GM19043 (cell line): ENCODE measurements around the gene DHRS4.
"Not testable (repeated sequence)": the region's sequence is repeated elsewhere in the genome, so short reads cannot be mapped to it uniquely, and the experiment has no call there.

Source experiments
- ATAC-seq: cut with Tn5 transposase; IDR thresholded peaks from one replicate; pipeline ENCODE4 v1.9.1; 2021; ENCODE audit warnings: low read depth; ENCODE audit not compliant: unreplicated experiment

The DHRS4 gene

GRCh38 chr14:23981951-23982813, 28.6 kb downstream of the DHRS4 start:
- ATAC-seq: not testable (repeated sequence)

DNA sequence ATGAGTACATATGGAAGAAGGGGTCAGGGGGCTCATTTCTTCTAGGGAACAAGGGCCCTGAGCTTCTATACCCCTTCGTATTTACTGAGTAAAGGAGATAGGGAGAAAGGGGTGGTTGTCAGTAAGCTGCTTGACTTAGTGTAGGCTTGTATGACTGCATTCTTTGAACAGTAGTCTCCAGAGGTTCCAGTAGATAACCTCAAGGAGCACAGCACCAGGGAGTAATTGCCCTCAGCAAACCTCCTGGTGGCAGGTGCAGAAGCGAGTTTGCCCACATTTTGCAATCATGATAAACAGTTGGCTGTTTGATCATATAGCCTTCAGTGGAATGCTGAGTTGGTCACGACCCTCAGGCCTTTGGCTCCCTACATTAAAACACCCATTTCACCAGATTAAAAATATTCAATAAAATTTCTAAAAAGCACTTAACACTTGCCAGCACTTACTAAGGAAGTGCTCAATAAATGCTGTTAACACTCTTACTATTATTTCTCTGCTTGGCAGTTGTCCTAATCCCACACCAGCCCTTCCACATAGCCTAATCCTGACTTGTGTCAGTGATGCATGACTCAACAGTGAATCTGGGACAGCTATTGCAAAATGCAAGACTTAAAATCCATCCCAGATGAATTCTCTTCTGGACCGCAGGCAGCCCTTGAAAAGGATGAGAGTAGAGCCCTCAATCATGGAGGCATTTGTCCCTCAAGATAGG, 31.5 kb downstream of the DHRS4 start:
- no peak for ATAC-seq

GRCh38 chr14:23988223-23988606, 34.6 kb downstream of the DHRS4 start:
- ATAC-seq: not testable (repeated sequence)

- ATAC-seq: peak; percentile 89
Observed at GRCh38 chr14:23988607-23989363, 35.2 kb downstream of the DHRS4 start, which contains the start of gene DHRS4L2. DHRS4L2 (plus strand) TSS chr14:23988929; CDS start chr14:23988948, 19 bp downstream.

GRCh38 chr14:23989734-23990445, 36.3 kb downstream of the DHRS4 start:
- ATAC-seq: peak; percentile 48

GRCh38 chr14:23990961-23991360, 37.4 kb downstream of the DHRS4 start:
- ATAC-seq: not testable (repeated sequence)

- not testable (repeated sequence) for ATAC-seq
Observed at GRCh38 chr14:23993042-23993441, 39.5 kb downstream of the DHRS4 start.

DNA sequence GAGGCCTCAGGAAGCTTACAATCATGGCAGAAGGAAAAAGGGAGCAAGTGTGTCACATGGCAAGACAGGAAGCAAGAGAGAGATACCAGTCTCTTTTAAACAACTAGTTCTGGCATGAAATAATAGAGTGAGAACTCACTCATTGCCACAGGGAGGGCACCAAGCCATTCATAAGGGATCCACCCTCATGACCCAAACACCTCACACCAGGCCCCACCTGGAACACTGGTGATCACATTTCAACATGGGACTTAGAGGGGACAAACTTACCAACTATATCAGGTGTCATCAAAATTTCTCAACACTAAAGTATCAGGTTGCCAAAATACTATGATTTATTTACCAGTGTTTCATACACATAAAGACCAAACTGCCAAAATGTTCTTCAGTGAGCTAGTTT, 42.4 kb downstream of the DHRS4 start:
- ATAC-seq: not testable (repeated sequence)

- not testable (repeated sequence) for ATAC-seq
Observed at GRCh38 chr14:23996825-23997224, 43.3 kb downstream of the DHRS4 start.

DNA sequence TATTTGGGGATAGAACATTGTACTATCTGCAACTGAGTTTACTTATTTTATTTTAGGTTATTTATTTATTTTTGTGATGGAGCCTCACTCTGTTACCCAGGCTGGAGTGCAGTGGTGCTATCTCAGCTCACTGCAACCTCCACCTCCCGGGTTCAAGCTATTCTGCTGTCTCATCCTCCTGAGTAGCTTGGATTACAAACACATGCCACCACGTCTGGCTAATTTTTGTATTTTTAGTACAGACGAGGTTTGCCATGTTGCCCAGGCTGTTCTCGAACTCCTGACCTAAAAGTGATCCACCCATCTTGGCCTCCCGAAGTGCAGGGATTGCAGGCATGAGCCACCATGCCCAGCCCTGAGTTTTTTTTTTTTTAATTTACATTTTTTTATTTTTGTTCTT, 46.1 kb downstream of the DHRS4 start:
- ATAC-seq: not testable (repeated sequence)

DNA sequence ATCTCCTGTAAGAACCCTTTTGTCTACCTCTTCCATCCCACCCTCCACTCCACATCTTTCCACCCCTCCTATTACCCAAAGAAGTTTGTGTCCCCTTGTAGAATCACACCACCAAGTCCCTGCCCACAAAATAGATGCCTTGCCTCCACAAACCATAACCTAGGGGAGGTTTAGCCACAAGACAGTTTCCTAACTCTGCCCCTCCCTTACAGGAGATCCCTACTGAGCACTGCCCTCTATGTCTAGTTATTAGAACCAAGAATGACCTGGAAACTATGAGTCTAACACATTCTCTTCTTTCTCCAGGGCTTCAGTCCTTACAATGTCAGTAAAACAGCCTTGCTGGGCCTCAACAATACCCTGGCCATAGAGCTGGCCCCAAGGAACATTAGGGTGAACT, 47.5 kb downstream of the DHRS4 start:
- ATAC-seq: not testable (repeated sequence)

DNA sequence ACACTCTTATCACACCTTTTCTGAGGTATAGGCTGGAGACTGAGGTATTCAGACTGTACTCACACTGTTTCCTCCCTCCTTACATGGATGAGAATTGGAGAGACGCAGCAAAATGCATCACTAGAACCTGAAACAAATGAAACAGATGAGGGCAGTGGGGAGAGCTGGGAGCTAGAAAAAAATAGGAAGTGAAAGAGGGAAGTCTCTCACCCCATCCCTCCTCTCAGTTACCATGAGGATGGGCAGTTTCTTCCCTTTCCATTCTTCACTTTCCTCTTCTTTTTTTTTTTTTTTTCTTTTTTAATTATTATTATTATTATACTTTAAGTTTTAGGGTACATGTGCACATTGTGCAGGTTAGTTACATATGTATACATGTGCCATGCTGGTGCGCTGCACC, 48.1 kb downstream of the DHRS4 start:
- not testable (repeated sequence) for ATAC-seq

GRCh38 chr14:24006471-24006816, 52.9 kb downstream of the DHRS4 start:
- ATAC-seq: peak; percentile 24

DNA sequence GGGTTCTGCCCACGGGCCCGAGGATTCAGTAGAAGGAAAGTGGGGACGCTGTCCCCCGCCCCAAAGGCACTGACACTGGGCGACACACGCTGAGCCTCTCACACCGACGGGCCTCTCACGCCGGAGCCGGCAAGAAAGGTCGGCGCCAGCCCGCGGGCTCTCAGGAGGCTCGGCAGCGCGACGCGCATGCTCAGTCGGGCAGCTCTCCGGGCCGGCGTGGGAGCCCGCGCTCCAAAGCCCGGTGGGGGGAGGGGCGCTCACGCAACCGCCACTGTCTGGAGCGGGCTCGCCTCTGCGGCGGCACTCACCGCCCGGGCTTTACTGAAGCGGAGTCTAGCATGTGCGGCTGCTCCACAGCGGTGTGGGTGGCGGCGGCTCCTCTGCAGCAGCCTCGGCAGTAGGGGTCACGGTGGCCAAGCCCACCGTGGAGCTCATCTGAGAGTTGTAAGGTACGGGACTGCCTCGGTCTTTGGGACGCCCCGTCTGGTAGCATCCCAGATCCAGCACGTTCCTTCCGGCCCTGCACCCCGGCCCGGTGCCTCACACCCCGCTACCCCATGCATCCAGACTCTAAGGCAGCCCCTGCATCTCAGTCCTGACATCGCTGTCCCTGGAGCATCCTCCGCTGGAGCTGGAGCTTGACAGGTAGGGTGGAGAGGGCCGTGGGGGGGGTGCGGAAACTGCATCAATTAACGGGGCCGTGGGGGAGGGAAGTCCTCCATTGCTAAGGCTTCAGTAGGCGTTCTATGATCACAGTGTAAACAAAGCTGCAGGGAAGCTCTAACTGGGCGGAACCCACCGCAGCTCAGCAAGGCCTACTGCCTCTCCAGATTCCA, 53.5 kb downstream of the DHRS4 start:
- ATAC-seq: peak; percentile 74

DNA sequence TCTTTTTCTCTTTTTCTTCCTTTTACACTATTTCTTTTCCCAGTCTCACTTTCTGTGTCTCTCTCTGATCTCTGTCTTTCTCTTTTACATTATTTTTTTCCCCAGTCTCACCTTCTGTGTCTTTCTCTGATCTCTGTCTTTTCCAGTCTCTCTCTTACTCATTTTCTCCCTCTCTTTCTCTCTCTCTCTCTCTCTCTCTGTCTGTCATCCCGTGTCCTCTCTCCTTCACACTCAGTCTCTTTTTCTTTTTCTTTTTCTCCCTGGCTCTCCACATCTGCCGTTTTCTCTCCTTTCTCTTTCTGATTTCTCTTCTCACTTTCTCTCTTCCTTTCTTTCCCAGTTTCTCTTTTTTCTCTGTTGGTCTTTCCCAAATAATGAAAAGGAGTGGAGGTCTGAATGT, 57.5 kb downstream of the DHRS4 start:
- no peak for ATAC-seq

GRCh38 chr14:24012726-24013273, 59.2 kb downstream of the DHRS4 start:
- ATAC-seq: not testable (repeated sequence)

DNA sequence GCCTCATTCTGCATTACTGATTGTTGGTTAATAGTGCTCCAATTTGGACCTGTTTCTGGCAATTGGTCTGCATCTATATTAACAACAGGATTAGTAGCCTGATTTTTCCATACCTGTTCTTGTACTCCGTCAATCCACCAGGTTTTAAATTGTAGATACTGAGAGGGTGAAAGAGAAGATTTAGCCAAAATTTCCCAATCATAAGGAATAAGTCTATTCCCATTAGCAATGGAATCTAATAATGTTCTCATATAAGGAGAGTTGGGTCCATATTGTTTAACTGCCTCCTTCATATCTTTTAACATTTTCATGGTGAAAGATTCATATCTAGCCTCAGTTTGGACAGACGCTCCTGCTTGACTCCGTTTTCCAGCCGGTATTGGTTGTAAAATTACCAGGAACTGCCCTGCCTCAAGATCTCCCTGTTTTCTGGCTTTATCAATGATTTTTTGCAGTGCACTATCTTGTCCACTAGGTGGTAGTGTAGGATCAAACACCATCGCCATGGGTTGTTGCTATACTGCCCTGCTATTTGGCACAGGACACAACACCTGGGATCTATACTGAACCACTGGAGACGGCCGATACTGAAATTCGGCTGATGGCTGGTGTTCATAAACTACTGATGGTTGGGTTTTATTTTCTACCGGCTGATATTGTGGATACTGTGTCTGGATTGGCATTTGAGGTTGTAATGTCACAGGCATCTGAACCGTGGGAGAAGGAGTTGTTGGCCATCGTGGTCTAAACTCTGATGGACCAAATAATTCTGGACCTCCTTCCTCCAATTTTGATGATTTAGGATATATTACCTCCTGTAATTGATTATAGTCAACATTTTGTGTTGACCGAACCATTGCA, 60.3 kb downstream of the DHRS4 start:
- ATAC-seq: no peak

DNA sequence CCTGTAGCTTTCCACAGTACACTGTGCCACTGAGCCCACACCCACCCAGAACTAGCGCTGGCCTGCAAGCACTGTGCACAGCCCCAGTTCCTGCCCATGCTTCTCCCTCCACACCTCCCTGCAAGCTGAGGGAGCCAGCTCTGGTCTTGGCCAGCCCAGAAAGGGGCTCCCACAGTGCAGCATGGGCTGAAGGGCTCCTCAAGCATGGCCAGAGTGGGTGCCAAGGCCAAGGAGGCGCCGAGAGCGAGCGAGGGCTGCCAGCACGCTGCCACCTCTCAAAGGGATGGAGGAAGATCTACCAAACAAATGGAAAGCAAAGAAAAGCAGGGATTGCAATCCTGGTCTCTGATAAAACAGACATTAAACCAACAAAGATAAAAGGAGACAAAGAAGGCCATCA, 62.2 kb downstream of the DHRS4 start:
- ATAC-seq: not testable (repeated sequence)
